GM21723 (cell line): ENCODE measurements around the gene PROC.

ENCODE experiments used
- ATAC-seq: cut with Tn5 transposase; IDR thresholded peaks from one replicate; pipeline ENCODE4 v1.9.1; 2021; ENCODE audit warnings: mild to moderate bottlenecking, moderate library complexity; ENCODE audit not compliant: unreplicated experiment

PROC gene

GRCh38 chr2:127413200-127413599 lies 5.0 kb upstream of the PROC start:
- no peak for ATAC-seq

- ATAC-seq: no peak
These were observed 4.2 kb upstream of the PROC start for GRCh38 chr2:127413782-127414637.

- no peak for ATAC-seq
These were observed 3.3 kb upstream of the PROC start for GRCh38 chr2:127414638-127415592.

- peak; percentile 93 for ATAC-seq
These were observed 2.4 kb upstream of the PROC start for GRCh38 chr2:127415593-127416505.

- ATAC-seq: no peak
These were observed 1.7 kb upstream of the PROC start for GRCh38 chr2:127416506-127417001.

GRCh38 chr2:127417406-127417805 lies 821 bp upstream of the PROC start:
- no peak for ATAC-seq

GRCh38 chr2:127419112-127419430 lies 844 bp downstream of the PROC start:
- no peak for ATAC-seq

GRCh38 chr2:127419448-127420038 lies 1.3 kb downstream of the PROC start:
- no peak for ATAC-seq

- no peak for ATAC-seq
These were observed 2.0 kb downstream of the PROC start for GRCh38 chr2:127420039-127420864.

GRCh38 chr2:127421116-127421800 lies 3.0 kb downstream of the PROC start:
- ATAC-seq: no peak

GRCh38 chr2:127421871-127422558 lies 3.8 kb downstream of the PROC start:
- ATAC-seq: no peak

GRCh38 chr2:127422559-127423477 lies 4.6 kb downstream of the PROC start:
- no peak for ATAC-seq

GRCh38 chr2:127423478-127423843 lies 5.2 kb downstream of the PROC start:
- ATAC-seq: no peak

GRCh38 chr2:127423880-127424279 lies 5.7 kb downstream of the PROC start:
- no peak for ATAC-seq

- ATAC-seq: no peak
These were observed 6.6 kb downstream of the PROC start for GRCh38 chr2:127424598-127425520.
